ENCODE data around the gene ME3. TPM values are rescaled to one million over a fixed set of nuclear protein-coding genes. Genes with fewer than 3 reads are reported as not detected.

ME3 gene
- total RNA-seq, 1 experiment from 2014 or later, result 0.30 TPM

DNA sequence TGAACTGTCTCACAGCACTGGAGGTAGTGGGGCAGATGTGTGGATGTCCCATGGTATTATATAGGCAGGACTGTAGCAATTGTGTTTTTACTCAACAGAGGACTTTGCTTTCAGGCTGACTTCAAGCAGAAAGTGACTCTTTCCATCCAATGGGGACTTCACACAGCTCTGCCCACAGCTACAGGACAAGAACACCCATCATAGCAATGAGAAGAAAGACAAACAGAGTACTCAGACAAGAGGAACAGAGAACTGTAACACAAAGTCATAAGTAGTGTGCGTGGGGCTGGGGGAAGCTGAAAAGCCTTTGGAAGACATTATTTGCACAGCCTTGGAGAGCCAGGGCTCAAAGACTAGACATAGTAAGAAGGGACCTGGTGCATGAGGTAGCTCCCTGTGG lies 227.4 kb downstream of the ME3 start:
- Histone ChIP-seq H3K9ac (ENCODE audit: low read length) (no peak overlapping the region), H3K79me2 (ENCODE audit: insufficient read depth, low read length) (no peaks in the 10 kb centered on the region), H2AFZ (ENCODE audit: low read depth, low read length, poor library complexity, severe bottlenecking) (no peak overlapping the region), H3K27me3 (ENCODE audit: insufficient read depth, low read length) (no peaks in the 10 kb centered on the region), H3K4me3 (replicated peaks in 1 of 2; ENCODE audit: low read depth in 1 of 2, low read length in 2 of 2) (no peak overlapping the region), H3K9me2 (ENCODE audit: insufficient read depth) (no peaks in the 10 kb centered on the region), H3K36me3 (ENCODE audit: control insufficient read depth in 1 of 2, insufficient read depth in 2 of 2, low read length in 2 of 2) (no peaks in the 10 kb centered on the region), H4K20me1 (ENCODE audit: insufficient read depth) (no peaks in the 10 kb centered on the region), H3K4me2 (ENCODE audit: low read length) (no peak overlapping the region), H3K4me1 (ENCODE audit: control insufficient read depth in 1 of 2, insufficient read depth in 2 of 2, low read length in 2 of 2) (peaks cover 9 to 12% of the 10 kb centered on the region in 2 experiments), H3K27ac (ENCODE audit: low read depth, low read length) (no peak overlapping the region), H3K9me3 (ENCODE audit: control insufficient read depth in 1 of 2, insufficient read depth in 1 of 2, low read depth in 1 of 2, low read length in 2 of 2) (no peaks in the 10 kb centered on the region)
- ATAC-seq (no peak), DNase-seq (ENCODE audit: low read depth, low spot score) (no peak)
- ChIA-PET POLR2A (no interaction called here), RAD21 (ENCODE audit: low non-redundant PET in 1 of 2, low total read pairs in 2 of 2, uncharacterized antibody in 2 of 2, unreplicated experiment in 2 of 2) (no interaction called here), CTCF (no interaction called here)
- TF ChIP-seq SIN3A (IDR thresholded peaks at IDR 0.05; ENCODE audit: low read depth) (no peak), RAD21 (IDR thresholded peaks at IDR 0.05; ENCODE audit: low read depth) (no peak), POLR2A (IDR thresholded peaks at IDR 0.05; ENCODE audit: borderline replicate concordance, extremely low read depth, insufficient read depth, insufficient read length) (no peak), ZFX (IDR thresholded peaks at IDR 0.05) (no peak), SP1 (IDR thresholded peaks at IDR 0.05; ENCODE audit: low read depth) (no peak), EZH2 (IDR thresholded peaks at IDR 0.05) (no peak), JUND (IDR thresholded peaks at IDR 0.05) (no peak), CBX3 (IDR thresholded peaks at IDR 0.05; ENCODE audit: low read depth) (no peak), ZBTB33 (IDR thresholded peaks at IDR 0.05; ENCODE audit: extremely low read depth, insufficient replicate concordance, low read length) (no peak), ELF1 (IDR thresholded peaks at IDR 0.05; ENCODE audit: borderline replicate concordance, low read depth) (no peak), MAX (IDR thresholded peaks at IDR 0.05) (no peak), REST (IDR thresholded peaks at IDR 0.05; ENCODE audit: low read depth) (no peak), POLR2AphosphoS5 (IDR thresholded peaks at IDR 0.05; ENCODE audit: low read depth, low read length) (no peak), EGR1 (IDR thresholded peaks at IDR 0.05; ENCODE audit: low read depth) (no peak), CEBPB (IDR thresholded peaks at IDR 0.05; ENCODE audit: low read depth) (no peak), EZH2phosphoT487 (IDR thresholded peaks at IDR 0.05; ENCODE audit: borderline replicate concordance) (no peak), TCF7L2 (IDR thresholded peaks at IDR 0.05; ENCODE audit: borderline replicate concordance, extremely low read depth, insufficient read depth, insufficient read length) (no peak), SRF (IDR thresholded peaks at IDR 0.05; ENCODE audit: low read depth) (no peak)
- TF ChIP-seq, protein P1, sequence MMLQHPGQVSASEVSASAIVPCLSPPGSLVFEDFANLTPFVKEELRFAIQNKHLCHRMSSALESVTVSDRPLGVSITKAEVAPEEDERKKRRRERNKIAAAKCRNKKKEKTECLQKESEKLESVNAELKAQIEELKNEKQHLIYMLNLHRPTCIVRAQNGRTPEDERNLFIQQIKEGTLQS (IDR thresholded peaks at IDR 0.05), result no peak
- intact Hi-C loops (cut with micrococcal nuclease), result no loop called here
- BruUV-seq (replicated peaks), result no TSS peak

All from HCT116 (cell line).